Measurements from ENCODE around the gene CCL23. TPM values are rescaled to one million over a fixed set of nuclear protein-coding genes. Genes with fewer than 3 reads are reported as not detected.

Gene CCL23
- total RNA-seq, 2 experiments from 2014 or later, result not detected

- ChIA-PET CTCF (ENCODE audit: unreplicated experiment) (no interaction called here), POLR2A (interaction anchor here (0.7 kb wide), 1 partner anchor 634 kb away, joined by 3 read pairs; no protein-coding TSS in a partner anchor)
- no TSS peak for BruUV-seq (replicated peaks)
- Histone ChIP-seq H4K20me1 (ENCODE audit: insufficient read depth, low read length) (no peaks in the 10 kb centered on the region), H3K36me3 (ENCODE audit: insufficient read depth, low read length) (no peaks in the 10 kb centered on the region), H3K79me2 (ENCODE audit: insufficient read depth, low read depth, low read length) (no peaks in the 10 kb centered on the region), H3K4me3 (ENCODE audit: low read depth, low read length, poor library complexity, severe bottlenecking) (no peak overlapping the region), H3K9me3 (ENCODE audit: low read length) (no peaks in the 10 kb centered on the region), H3K27ac (ENCODE audit: low read depth, low read length, poor library complexity, severe bottlenecking) (no peak overlapping the region), H3K9me2 (ENCODE audit: insufficient read depth, low read length) (no peaks in the 10 kb centered on the region), H3K4me2 (ENCODE audit: low read length) (no peak overlapping the region), H2AFZ (ENCODE audit: low read length) (no peak overlapping the region), H3K4me1 (ENCODE audit: insufficient read depth, low read length, poor library complexity, severe bottlenecking) (no peaks in the 10 kb centered on the region)
- intact Hi-C loops (cut with micrococcal nuclease; ENCODE audit: unreplicated experiment), result loop anchor here (10.0 kb wide), 1 partner anchor 96 kb away; no protein-coding TSS in a partner anchor
- DNase-seq (ENCODE audit: low spot score), result no peak
- TF ChIP-seq CTCF (conservative IDR thresholded peaks at IDR 0.05; ENCODE audit: low read length) (no peak), EZH2phosphoT487 (IDR thresholded peaks at IDR 0.05; ENCODE audit: borderline replicate concordance, low read depth, low read length) (no peak)
These were observed 39.4 kb downstream of the CCL23 start for GRCh38 chr17:35978346-35978745.

GRCh38 chr17:35977509-35977908 lies 40.3 kb downstream of the CCL23 start:
- TF ChIP-seq CTCF (conservative IDR thresholded peaks at IDR 0.05; ENCODE audit: low read length) (no peak), EZH2phosphoT487 (IDR thresholded peaks at IDR 0.05; ENCODE audit: borderline replicate concordance, low read depth, low read length) (no peak)
- no peak overlapping the region for H3K27ac ChIP-seq (ENCODE audit: low read depth, low read length, poor library complexity, severe bottlenecking)
- H3K4me1 ChIP-seq (ENCODE audit: insufficient read depth, low read length, poor library complexity, severe bottlenecking), result no peaks in the 10 kb centered on the region
- H3K9me2 ChIP-seq (ENCODE audit: insufficient read depth, low read length), result no peaks in the 10 kb centered on the region
- no peak overlapping the region for H2AFZ ChIP-seq (ENCODE audit: low read length)
- BruUV-seq (replicated peaks), result no TSS peak
- POLR2A ChIA-PET, result no interaction called here
- intact Hi-C loops (cut with micrococcal nuclease; ENCODE audit: unreplicated experiment), result loop anchor here (10.0 kb wide), 1 partner anchor 97 kb away; no protein-coding TSS in a partner anchor
- no peaks in the 10 kb centered on the region for H3K9me3 ChIP-seq (ENCODE audit: low read length)
- no peak overlapping the region for H3K4me3 ChIP-seq (ENCODE audit: low read depth, low read length, poor library complexity, severe bottlenecking)
- H3K79me2 ChIP-seq (ENCODE audit: insufficient read depth, low read depth, low read length), result no peaks in the 10 kb centered on the region
- H4K20me1 ChIP-seq (ENCODE audit: insufficient read depth, low read length), result no peaks in the 10 kb centered on the region
- no peak for DNase-seq (ENCODE audit: low spot score)
- no peak overlapping the region for H3K4me2 ChIP-seq (ENCODE audit: low read length)
- CTCF ChIA-PET (ENCODE audit: unreplicated experiment), result no interaction called here
- no peaks in the 10 kb centered on the region for H3K36me3 ChIP-seq (ENCODE audit: insufficient read depth, low read length)

GRCh38 chr17:35973333-35974260 lies 44.2 kb downstream of the CCL23 start:
- TF ChIP-seq EZH2phosphoT487 (IDR thresholded peaks at IDR 0.05; ENCODE audit: borderline replicate concordance, low read depth, low read length) (no peak), CTCF (conservative IDR thresholded peaks at IDR 0.05; ENCODE audit: low read length) (no peak)
- no peaks in the 10 kb centered on the region for H4K20me1 ChIP-seq (ENCODE audit: insufficient read depth, low read length)
- no peaks in the 10 kb centered on the region for H3K9me2 ChIP-seq (ENCODE audit: insufficient read depth, low read length)
- no peak overlapping the region for H3K4me2 ChIP-seq (ENCODE audit: low read length)
- CTCF ChIA-PET (ENCODE audit: unreplicated experiment), result no interaction called here
- POLR2A ChIA-PET, result interaction anchor here (0.7 kb wide), 1 partner anchor 27 kb away, joined by 8 read pairs; the partner anchor contains the start of gene CCL15
- no peak overlapping the region for H3K4me3 ChIP-seq (ENCODE audit: low read depth, low read length, poor library complexity, severe bottlenecking)
- no peak for DNase-seq (ENCODE audit: low spot score)
- no peaks in the 10 kb centered on the region for H3K79me2 ChIP-seq (ENCODE audit: insufficient read depth, low read depth, low read length)
- intact Hi-C loops (cut with micrococcal nuclease; ENCODE audit: unreplicated experiment), result loop anchor here (10.0 kb wide), 1 partner anchor 101 kb away; no protein-coding TSS in a partner anchor
- no peaks in the 10 kb centered on the region for H3K4me1 ChIP-seq (ENCODE audit: insufficient read depth, low read length, poor library complexity, severe bottlenecking)
- no peak overlapping the region for H3K27ac ChIP-seq (ENCODE audit: low read depth, low read length, poor library complexity, severe bottlenecking)
- H2AFZ ChIP-seq (ENCODE audit: low read length), result no peak overlapping the region
- H3K9me3 ChIP-seq (ENCODE audit: low read length), result no peaks in the 10 kb centered on the region
- BruUV-seq (replicated peaks), result no TSS peak
- no peaks in the 10 kb centered on the region for H3K36me3 ChIP-seq (ENCODE audit: insufficient read depth, low read length)

All from OCI-LY7 (cell line).